H1 (cell line): Measurements from ENCODE around the gene MYO9B. TPM values are rescaled to one million over a fixed set of nuclear protein-coding genes. Genes with fewer than 3 reads are reported as not detected.

Experiments used
- RFX5 ChIP-seq: IDR thresholded peaks from 2 replicates; pipeline ENCODE4 v1.6.1; 2011; ENCODE audit warnings: low read depth, low read length, improper control_type of control experiment, borderline replicate concordance
- SIN3A ChIP-seq, 2 experiments: IDR thresholded peaks in 1 of 2; conservative IDR thresholded peaks in 1 of 2; 2 replicates each; pipeline ENCODE4 v1.6.1; 2011 to 2012; ENCODE audit warnings: low read length in 2 of 2, improper control_type of control experiment in 1 of 2, low read depth in 1 of 2, mild to moderate bottlenecking in 1 of 2
- polyA plus RNA-seq, 7 experiments: library from polyadenylated mRNA; depleted of rRNA in 3 of 7; stranded (reverse) in 5 of 7; unstranded in 2 of 7; fragments of >200 nt in 5 of 7; fragments of 200-250 nt in 2 of 7; gene quantifications; 1 replicate in 5 of 7; 2 replicates in 1 of 7; 4 replicates in 1 of 7; pipeline versions ENCODE4 v1.2.1 to v1.2.3, GENCODE V29; 2011 to 2013; ENCODE audit warnings: missing spikeins in 2 of 7, mixed read lengths in 2 of 7
- total RNA-seq: library from RNA; stranded (reverse); fragmentation: NEBNext Ultra II Directional; extraction: Animal tissue kit (Norgen Biotek cat#: 25700); gene quantifications from 2 replicates; pipeline ENCODE4 v1.2.1, GENCODE V29; 2021
- TF ChIP-seq, protein P1 (sequence below): IDR thresholded peaks from 2 replicates; pipeline ENCODE4 v1.6.1; 2011; ENCODE audit warnings: low read depth, mild to moderate bottlenecking, low read length; ENCODE audit not compliant: insufficient read depth

Gene MYO9B
- total and polyA plus RNA-seq, 2 of the 8 experiments (the other 6 are each of a cell fraction or from before 2014, with no cell fraction given): 27.6 to 77.1 TPM

DNA sequence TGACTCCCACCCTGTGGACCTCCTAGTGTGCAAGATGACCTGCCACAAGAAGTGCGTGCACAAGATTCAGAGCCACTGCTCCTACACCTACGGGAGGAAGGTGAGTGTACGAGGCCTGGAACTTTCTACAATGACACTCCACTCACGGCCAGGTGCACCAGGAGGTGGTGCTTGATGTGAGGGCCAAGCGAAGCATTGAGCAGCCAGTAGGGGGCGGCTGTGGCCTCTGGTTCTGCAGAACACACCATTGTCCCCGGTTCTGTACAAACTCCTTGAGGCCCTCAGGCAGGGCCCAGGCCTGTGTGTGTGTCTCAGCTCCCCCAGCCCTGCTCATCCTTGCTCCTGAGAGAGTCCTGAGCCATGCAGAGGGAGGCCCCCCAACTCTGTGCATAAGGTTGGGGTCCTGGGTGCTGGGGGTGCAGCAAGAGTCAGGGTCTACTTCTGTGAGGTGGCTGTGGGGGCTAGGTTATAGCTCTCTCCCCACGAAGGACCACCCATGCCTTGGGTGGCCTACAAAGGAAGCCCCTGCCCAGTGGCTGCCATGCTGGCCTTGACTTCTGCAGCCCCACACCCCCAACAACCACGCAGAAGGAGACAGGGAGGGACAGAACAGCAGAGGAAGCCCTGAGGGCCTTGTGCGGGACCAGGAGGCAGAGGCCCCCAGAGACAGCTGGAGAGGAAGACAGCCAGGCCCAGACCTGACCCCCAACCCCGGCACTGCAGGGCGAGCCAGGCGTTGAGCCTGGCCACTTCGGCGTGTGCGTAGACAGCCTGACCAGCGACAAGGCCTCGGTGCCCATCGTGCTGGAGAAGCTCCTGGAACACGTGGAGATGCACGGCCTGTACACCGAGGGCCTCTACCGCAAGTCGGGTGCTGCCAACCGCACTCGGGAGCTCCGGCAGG lies 129.9 kb downstream of the MYO9B start (continued):
- TF ChIP-seq, protein P1, sequence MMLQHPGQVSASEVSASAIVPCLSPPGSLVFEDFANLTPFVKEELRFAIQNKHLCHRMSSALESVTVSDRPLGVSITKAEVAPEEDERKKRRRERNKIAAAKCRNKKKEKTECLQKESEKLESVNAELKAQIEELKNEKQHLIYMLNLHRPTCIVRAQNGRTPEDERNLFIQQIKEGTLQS: no peak
- 0 out of 4 replicates have a peak, but pooled peaks of 1 of the 2 experiments have one; percentile 58 for TF ChIP-seq SIN3A (conservative IDR thresholded peaks at IDR 0.05 in 1 of 2, IDR thresholded peaks at IDR 0.05 in 1 of 2; ENCODE audit: low read depth in 1 of 2, low read length in 2 of 2)
- TF ChIP-seq RFX5: no peak
